HG03575 (cell line): ENCODE measurements around the gene CCDC97.
A peak's percentile ranks its signal among the peaks of the same experiment; 100 is the strongest.
"Not testable (repeated sequence)": the region's sequence is repeated elsewhere in the genome, so short reads cannot be mapped to it uniquely, and the experiment has no call there.

Experiments used
- ATAC-seq: cut with Tn5 transposase; IDR thresholded peaks from one replicate; pipeline ENCODE4 v1.9.1; 2021; ENCODE audit not compliant: unreplicated experiment, insufficient number of reproducible peaks, low FRiP score; ENCODE audit errors: extremely low read depth

The CCDC97 gene

DNA sequence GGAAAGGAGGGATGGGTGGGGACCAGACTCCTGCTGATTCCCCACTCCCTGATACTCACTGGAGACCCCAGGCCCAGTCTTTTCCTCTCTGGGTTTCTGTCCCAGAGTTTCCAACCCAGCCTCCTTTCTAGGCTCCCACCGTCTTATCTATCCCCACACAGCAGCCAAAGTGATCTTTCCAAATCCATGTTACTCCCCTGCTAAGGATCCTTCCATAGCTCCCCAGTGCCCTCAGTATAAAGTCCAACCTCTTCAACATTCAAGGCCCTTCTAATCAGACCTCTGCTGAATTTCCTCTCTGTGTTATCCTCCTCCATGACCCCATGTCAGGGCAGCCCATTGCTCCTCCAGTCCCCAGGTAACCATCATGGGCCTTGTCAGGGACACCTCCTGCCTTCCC is 45.1 kb downstream of the CCDC97 start:
- no peak for ATAC-seq

- no peak for ATAC-seq
Observed at GRCh38 chr19:41355802-41356201, 45.8 kb downstream of the CCDC97 start.

DNA sequence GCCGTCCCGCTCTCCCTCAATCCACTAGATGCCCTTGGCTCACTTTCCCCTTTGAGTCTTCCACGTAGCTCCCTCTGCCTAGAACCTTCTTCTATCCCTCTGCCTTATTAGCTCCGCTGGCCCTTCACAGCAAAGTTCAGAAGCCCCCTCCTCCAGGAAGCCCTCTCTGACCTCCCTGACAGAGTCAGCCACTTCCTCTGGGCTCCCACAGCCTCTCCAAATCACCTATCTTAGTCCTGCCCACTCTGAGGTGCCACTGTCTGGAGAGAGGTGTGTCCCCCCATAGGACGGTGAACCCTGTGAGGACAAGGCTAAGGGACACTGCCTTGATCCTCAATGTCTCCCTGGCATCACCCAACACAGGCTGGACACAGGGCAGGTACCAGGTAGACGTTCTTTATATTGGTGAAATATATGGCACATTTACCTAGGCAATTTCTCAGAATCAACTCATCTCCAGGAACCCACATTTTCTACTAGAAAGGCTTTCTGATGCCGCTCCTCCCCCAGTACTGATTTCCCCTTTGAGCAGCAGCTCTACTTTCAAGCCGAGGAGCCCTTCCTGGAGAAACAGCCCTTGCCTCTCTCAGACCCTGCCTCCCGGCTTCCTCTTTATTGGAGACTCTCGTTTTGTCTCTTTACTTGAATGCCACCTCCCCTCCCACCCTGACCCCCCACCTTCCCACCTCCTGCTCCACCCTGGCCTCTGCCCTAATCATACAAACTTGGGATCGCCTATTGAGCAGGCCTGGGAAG is 47.2 kb downstream of the CCDC97 start:
- no peak for ATAC-seq

DNA sequence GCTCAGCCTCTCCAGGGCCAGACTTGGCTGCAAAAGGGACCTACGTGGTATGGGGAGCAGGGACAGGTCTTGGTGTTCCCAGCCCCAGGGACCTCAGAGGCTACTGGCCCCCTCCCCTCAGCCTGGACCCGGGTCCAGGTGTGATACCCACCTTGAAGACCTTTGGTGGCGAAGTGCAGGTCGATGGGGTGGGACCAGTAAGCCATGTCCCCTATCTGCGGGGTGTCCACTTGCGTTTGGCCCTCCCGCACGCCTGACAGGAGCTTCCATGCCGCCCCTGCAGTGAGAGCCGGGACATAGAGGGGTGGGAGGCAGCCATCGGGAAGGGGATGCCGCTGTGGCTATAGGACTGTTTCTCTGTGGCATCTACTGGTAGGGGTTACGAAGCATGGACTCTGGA is 47.8 kb downstream of the CCDC97 start:
- no peak for ATAC-seq

- no peak for ATAC-seq
Observed at GRCh38 chr19:41359741-41360140, 49.8 kb downstream of the CCDC97 start.

GRCh38 chr19:41362143-41362847 is 52.3 kb downstream of the CCDC97 start:
- ATAC-seq = no peak

GRCh38 chr19:41363371-41363752 is 53.4 kb downstream of the CCDC97 start:
- no peak for ATAC-seq

GRCh38 chr19:41363753-41364523 is 54.0 kb downstream of the CCDC97 start, which contains the start of gene B9D2:
B9D2 (minus strand) TSS chr19:41364149; CDS start chr19:41363519, 630 bp downstream.
- peak; percentile 80 for ATAC-seq

DNA sequence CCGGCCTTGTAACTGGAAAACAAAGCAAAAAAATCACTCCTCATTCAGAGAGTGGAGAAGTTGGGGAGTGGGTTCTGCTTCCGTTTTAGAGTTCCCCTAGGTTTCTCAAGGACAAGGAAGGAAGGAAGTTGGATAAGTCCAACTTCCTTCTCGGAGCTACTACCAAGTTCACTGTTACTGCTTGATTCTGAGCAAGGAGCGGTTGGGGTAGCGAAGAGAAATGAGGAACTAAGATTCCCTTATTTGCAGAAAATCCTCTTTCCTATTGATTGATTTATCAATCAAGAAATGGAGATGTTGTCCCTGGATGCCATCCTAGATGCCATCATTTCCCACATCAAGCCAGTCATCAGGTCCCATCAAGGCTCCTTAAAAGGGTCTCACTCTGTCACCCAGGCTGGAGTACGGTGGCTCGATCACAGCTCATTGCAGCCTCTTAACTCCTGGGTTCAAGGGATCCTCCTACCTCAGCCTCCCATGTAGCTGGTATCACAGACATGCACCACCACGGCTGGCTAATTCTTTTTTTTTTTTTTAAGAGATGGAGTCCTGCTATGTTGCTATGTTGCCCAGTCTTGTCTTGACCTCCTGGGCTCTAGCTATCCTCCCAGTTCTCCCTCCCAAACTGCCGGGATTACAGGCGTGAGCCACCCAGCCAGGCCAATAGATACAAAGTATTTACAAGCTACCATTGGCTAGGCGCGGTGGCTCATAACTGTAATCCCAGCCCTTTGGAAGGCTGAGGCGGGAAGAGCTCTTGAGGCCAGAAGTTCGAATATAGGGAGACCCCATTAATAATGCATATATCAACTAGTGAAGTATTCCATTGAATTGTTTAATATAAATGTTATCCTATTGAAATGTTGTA is 54.8 kb downstream of the CCDC97 start:
- ATAC-seq = no peak

- ATAC-seq = no peak
Observed at GRCh38 chr19:41366089-41366488, 56.1 kb downstream of the CCDC97 start.

DNA sequence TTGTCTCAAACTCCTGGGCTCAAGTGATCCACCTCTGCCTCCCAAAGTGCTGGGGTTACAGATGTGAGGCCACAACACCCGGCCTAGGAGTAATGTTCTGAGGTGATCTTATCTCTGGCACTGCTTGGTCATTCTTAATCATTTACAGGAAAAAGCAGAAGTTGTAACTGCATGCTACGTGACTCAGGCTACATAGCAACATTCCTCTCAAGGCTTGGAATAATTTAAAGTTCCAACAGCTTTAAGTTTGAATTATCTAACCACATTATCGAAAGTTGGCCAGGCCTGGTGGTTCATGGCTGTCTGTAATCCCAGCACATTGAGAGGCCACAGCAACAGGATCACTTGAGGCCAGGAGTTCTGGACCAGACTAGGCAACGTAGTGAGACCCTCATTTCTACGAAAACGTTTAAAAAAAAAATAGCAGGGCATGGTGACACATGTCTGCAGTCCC is 57.9 kb downstream of the CCDC97 start:
- no peak for ATAC-seq

- ATAC-seq = no peak
Observed at GRCh38 chr19:41369769-41370168, 59.8 kb downstream of the CCDC97 start.

- not testable (repeated sequence) for ATAC-seq
Observed at GRCh38 chr19:41371119-41371518, 61.1 kb downstream of the CCDC97 start.

DNA sequence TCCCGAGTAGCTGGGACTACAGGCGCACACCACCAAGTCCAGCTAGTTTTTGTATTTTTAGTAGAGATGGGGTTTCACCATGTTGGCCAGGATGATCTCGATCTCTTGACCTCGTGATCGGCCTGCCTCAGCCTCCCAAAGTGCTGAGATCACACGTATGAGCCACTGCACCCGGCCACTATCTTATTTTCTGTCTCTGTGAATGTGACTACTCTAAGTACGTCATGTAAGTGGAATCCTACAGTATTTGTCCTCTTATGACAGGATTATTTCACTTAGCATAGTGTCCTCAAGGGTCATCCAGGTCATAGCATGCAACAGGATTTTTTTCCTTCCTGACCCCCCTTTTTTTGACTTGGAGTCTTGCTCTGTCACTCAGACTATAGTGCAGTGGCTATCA is 61.6 kb downstream of the CCDC97 start:
- no peak for ATAC-seq

DNA sequence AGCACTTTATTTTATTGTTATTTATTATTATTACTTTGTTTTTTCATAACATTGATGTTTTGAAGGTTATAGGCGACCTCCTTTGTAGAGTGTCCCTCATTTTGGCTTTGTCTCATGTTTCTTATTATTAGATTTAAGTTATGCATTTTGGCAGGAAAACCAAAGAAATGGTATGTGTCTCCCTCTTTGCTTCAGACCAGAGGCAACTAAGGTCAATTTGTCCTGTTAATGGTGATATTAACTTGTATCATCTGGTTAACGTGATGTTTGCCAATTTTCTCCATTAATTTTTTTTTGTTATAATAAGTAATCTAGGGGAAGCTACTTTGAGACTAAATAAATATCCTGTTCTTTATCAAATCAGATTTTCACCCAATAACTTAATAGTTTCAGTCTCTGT is 62.5 kb downstream of the CCDC97 start:
- ATAC-seq = no peak

- ATAC-seq = no peak
Observed at GRCh38 chr19:41373993-41374392, 64.0 kb downstream of the CCDC97 start.
